NCI-H510A treated with DMSO at 0.1 percent for 48 hours (cell line): ENCODE data around the gene CFAP141.

ENCODE experiments used
- DNase-seq: peaks from one replicate; lab custom pipeline; 2025; lab: John Stamatoyannopoulos, UW

CFAP141 gene

GRCh38 chr1:154171880-154172279 lies 34.3 kb downstream of the CFAP141 start:
- no peak for DNase-seq

GRCh38 chr1:154171223-154171583 lies 34.9 kb downstream of the CFAP141 start:
- DNase-seq, result no peak

GRCh38 chr1:154170547-154171222 lies 35.4 kb downstream of the CFAP141 start:
- no peak for DNase-seq

- DNase-seq, result no peak
These were observed 38.7 kb downstream of the CFAP141 start for GRCh38 chr1:154167461-154167860.

- no peak for DNase-seq
These were observed 39.9 kb downstream of the CFAP141 start for GRCh38 chr1:154166207-154166606.

GRCh38 chr1:154159554-154159953 lies 46.6 kb downstream of the CFAP141 start:
- no peak for DNase-seq

- DNase-seq, result no peak
These were observed 47.6 kb downstream of the CFAP141 start for GRCh38 chr1:154158307-154159125.

- DNase-seq, result peak; percentile 67
These were observed 48.4 kb downstream of the CFAP141 start for GRCh38 chr1:154157520-154158306.

GRCh38 chr1:154155251-154155650 lies 50.9 kb downstream of the CFAP141 start:
- DNase-seq, result no peak

- DNase-seq, result peak; percentile 48
These were observed 51.5 kb downstream of the CFAP141 start, which contains the start of gene NUP210L for GRCh38 chr1:154154534-154155191. Gene NUP210L (minus strand): TSS chr1:154155073.

GRCh38 chr1:154154053-154154452 lies 52.1 kb downstream of the CFAP141 start:
- no peak for DNase-seq

GRCh38 chr1:154151311-154151710 lies 54.8 kb downstream of the CFAP141 start:
- no peak for DNase-seq
